GM18867 (cell line): ENCODE measurements around the gene SPANXN3.
"Not testable (repeated sequence)": the region's sequence is repeated elsewhere in the genome, so short reads cannot be mapped to it uniquely, and the experiment has no call there.

Experiments used
- ATAC-seq: cut with Tn5 transposase; IDR thresholded peaks from one replicate; pipeline ENCODE4 v1.9.1; 2021; ENCODE audit warnings: mild to moderate bottlenecking, moderate library complexity; ENCODE audit not compliant: unreplicated experiment

Gene SPANXN3

DNA sequence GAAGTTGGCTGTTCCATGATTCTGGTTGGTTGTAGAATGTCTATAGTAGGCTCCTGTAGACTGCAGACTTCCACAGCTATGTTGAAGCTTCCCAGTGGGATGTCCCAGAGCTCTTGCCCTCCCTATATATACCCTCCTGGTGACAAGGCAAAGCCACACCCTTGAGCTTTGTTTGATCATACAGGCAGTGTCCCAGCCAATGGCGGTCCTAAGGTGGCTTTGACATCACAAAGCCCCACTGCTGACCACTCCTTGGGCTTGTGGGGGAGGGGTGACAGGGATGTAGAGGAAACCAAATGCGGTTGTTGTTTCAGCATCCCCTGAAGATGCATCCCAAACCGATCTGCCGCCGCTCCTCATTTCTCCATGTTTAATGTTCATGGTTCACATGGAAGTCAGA lies at the start of gene SPANXN3:
Gene SPANXN3, minus strand, starts transcription at position 101 of the 400 bp plus-strand sequence. Its CDS starts 84 bp downstream, at position 17.
- ATAC-seq, result not testable (repeated sequence)

DNA sequence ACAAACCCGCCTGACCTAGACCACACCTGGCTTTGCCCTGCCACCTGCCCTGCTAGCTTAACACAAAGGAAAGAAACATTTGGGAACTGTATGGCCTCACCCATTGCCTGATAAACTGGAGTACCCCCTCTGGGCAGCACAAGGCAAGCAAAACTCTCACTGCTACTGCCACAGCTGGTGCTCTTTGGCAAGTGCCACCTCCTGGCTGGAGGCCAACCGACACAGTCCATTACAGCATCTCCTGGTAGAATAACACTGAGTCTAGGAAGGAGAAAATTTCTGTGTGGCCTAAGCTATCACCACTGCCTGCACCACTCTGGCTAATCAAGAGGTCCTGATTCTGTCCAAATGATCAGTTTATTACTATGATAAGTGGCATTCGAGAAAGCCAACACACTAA lies 18.9 kb upstream of the SPANXN3 start:
- no peak for ATAC-seq

- ATAC-seq, result not testable (repeated sequence)
These were observed 15.1 kb downstream of the SPANXN3 start for GRCh38 chrX:143502196-143502595.

DNA sequence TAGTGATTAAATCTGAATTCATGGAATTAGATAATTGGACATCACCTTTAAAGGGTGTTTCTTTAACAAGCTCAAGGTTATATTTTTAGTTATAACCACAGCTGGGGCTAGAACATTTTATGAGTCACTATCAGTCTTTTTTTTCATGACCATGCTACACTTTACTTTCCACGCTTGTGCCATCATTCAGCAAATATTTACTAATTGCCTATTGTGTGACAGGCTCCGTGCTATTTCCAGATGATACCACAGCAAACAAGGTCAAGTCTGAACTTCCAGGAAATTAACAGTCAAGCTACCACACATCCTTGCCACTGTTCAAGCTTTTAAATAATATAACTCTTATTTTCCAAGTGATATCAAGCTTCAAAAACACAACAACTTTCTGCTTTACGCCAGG lies 16.5 kb downstream of the SPANXN3 start:
- ATAC-seq, result no peak

- ATAC-seq, result no peak
These were observed 31.2 kb downstream of the SPANXN3 start for GRCh38 chrX:143486105-143486504.

- no peak for ATAC-seq
These were observed 40.5 kb downstream of the SPANXN3 start for GRCh38 chrX:143476751-143477150.

DNA sequence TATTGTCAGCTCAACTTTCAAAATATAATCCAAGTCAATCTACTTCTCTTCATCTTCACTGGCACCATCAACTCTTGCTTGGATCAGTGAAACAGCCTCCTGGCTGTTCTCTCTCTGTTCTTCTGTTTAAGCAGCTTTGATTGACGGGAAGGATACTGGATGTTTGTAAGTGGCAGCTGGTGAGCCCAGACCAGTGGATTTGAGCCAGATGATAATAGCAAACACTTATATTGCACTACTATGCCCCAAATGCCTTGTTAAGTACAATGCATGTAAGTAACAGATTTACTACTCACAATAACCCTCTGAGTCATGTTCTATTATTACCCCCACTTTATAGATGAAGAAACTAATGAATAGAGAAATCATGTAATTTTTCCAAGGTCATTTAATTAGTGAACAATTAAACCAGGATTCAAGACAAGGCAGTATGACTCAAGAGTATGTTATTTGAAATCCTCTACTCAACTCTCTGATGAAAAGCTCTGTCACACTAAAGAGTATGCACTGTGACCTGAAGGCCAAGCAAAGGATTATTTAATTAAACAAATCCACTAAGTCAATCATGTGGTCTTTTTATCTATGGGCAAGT lies 44.8 kb downstream of the SPANXN3 start:
- no peak for ATAC-seq

DNA sequence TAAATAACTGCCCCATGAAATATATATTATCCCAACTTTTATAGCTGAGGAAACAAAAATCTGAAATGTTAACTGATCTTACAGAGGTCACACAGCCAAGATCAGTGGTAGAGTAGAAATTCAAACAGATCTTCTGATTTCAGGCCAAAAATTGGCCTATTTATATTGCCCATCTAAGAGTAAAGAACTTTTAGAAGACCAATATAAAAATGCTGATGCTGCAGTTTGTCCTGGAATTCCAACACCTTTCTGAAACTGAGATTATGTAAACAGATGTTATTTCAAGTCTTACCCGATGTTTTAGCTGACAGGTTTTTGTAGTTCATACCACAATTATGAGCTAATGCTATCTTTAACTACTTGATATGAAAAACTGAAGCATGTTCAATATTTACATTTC lies 51.1 kb downstream of the SPANXN3 start:
- no peak for ATAC-seq

DNA sequence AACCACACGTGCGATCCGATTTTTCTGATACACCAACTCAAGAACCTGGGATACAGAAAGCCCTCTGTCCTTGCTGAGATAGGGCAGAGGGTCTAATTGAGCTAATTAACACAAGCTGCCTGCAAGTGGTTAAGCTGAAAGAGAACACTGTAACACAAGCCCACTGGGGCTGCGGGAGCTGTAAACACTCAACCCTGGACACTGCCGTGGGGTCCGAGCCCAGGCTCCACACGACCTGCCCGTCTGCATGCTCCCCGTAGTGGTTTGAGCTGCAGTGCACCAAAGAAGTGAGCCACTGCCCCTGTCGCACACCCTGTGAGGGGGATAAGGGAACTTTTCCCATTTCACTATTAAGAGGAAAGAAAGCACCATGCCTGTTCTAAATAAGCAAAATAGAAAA lies 54.6 kb downstream of the SPANXN3 start:
- ATAC-seq, result no peak

DNA sequence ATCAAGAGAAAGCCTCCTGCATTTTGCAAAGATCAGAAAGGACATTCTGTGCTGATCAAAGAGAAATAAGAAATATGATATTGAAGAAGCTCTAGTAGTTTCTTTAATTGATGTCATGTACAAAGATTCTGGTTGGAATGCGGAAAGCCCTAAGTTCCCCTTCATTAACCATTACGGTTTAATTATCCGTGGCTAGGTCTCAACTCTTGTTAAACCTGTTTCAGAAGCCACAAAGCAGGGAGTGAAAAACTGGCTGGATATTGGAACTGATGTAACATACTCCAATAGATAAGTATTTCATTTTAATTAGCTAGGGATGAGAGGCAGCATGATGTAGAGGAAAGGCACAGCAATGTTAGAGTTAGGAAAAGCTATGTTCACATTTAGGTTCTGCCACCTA lies 55.7 kb downstream of the SPANXN3 start:
- no peak for ATAC-seq
